Astrocyte (in vitro differentiated cells and primary cell): ENCODE data around the gene ZNF112. TPM values are rescaled to one million over a fixed set of nuclear protein-coding genes. Genes with fewer than 3 reads are reported as not detected.

Source experiments
- DNase-seq: peaks from one replicate; pipeline ENCODE4 v3.0.0-alpha.2; 2010; ENCODE audit warnings: low read depth
- FAIRE-seq: peaks from 2 replicates; lab custom pipeline; 2011; peaks lifted over from hg19 to GRCh38; lab: Jason Lieb, UNC
- H2AFZ ChIP-seq: 2 replicates; pipeline ENCODE4 v1.6.0; 2012; ENCODE audit warnings: low read depth, low read length, inconsistent platforms
- H3K27ac ChIP-seq: 2 replicates; pipeline ENCODE4 v1.5.1; 2011; ENCODE audit warnings: low read depth, low read length, inconsistent platforms
- H3K27me3 ChIP-seq: 2 replicates; pipeline ENCODE4 v1.6.0; 2011; ENCODE audit warnings: low read length, inconsistent platforms; ENCODE audit not compliant: insufficient read depth
- H3K36me3 ChIP-seq: 2 replicates; pipeline ENCODE4 v1.5.1; 2011; ENCODE audit warnings: low read length, inconsistent platforms; ENCODE audit not compliant: insufficient read depth
- H3K4me1 ChIP-seq: 2 replicates; pipeline ENCODE4 v1.5.1; 2011; ENCODE audit warnings: low read length, inconsistent platforms; ENCODE audit not compliant: insufficient read depth
- H3K4me2 ChIP-seq: 2 replicates; pipeline ENCODE4 v1.6.0; 2012; ENCODE audit warnings: low read length, inconsistent platforms
- H3K4me3 ChIP-seq: 2 replicates; pipeline ENCODE4 v1.5.1; 2011; ENCODE audit warnings: low read depth, mild to moderate bottlenecking, low read length, inconsistent platforms; ENCODE audit not compliant: insufficient read depth
- H3K79me2 ChIP-seq: 2 replicates; pipeline ENCODE4 v1.6.0; 2012; ENCODE audit warnings: mild to moderate bottlenecking, low read length, inconsistent platforms; ENCODE audit not compliant: insufficient read depth
- H3K9ac ChIP-seq: 2 replicates; pipeline ENCODE4 v1.6.0; 2012; ENCODE audit warnings: mild to moderate bottlenecking, low read length, inconsistent platforms
- H3K9me3 ChIP-seq: 2 replicates; pipeline ENCODE4 v1.5.1; 2012; ENCODE audit warnings: low read depth, mild to moderate bottlenecking, low read length, inconsistent platforms; ENCODE audit not compliant: insufficient read depth
- H4K20me1 ChIP-seq: 2 replicates; pipeline ENCODE4 v1.6.0; 2012; ENCODE audit warnings: low read length, inconsistent platforms; ENCODE audit not compliant: insufficient read depth
- H3K27ac Mint-ChIP-seq: one replicate; pipeline ENCODE4 v1.8.0; 2021; ENCODE audit warnings: mild to moderate bottlenecking, mixed read lengths; ENCODE audit not compliant: unreplicated experiment
- H3K27me3 Mint-ChIP-seq: one replicate; pipeline ENCODE4 v1.8.0; 2021; ENCODE audit warnings: low read depth, mixed read lengths; ENCODE audit not compliant: unreplicated experiment
- H3K36me3 Mint-ChIP-seq: one replicate; pipeline ENCODE4 v1.8.0; 2021; ENCODE audit warnings: low read depth, mixed read lengths; ENCODE audit not compliant: unreplicated experiment
- H3K4me1 Mint-ChIP-seq: one replicate; pipeline ENCODE4 v1.8.0; 2021; ENCODE audit warnings: low read depth, mixed read lengths; ENCODE audit not compliant: unreplicated experiment
- H3K4me3 Mint-ChIP-seq: one replicate; pipeline ENCODE4 v1.8.0; 2021; ENCODE audit warnings: mild to moderate bottlenecking, moderate library complexity, mixed read lengths; ENCODE audit not compliant: unreplicated experiment
- H3K9me3 Mint-ChIP-seq: one replicate; pipeline ENCODE4 v1.8.0; 2021; ENCODE audit warnings: mild to moderate bottlenecking, mixed read lengths; ENCODE audit not compliant: unreplicated experiment
- CTCF ChIP-seq: IDR thresholded peaks from 2 replicates; pipeline ENCODE4 v1.5.1; 2011; ENCODE audit warnings: low read depth, mild to moderate bottlenecking, inconsistent platforms, low read length, moderate library complexity; ENCODE audit not compliant: insufficient read depth
- EZH2 ChIP-seq: IDR thresholded peaks from 2 replicates; pipeline ENCODE4 v1.6.1; 2012; ENCODE audit warnings: mild to moderate bottlenecking, low read length, inconsistent platforms; ENCODE audit not compliant: insufficient read depth
- total RNA-seq: library from RNA; stranded (reverse); gene quantifications from 2 replicates; pipeline ENCODE4 v1.2.1, GENCODE V29; 2021

ZNF112 gene
- total RNA-seq, 1 donor from 2014 or later = 4.4 TPM

DNA sequence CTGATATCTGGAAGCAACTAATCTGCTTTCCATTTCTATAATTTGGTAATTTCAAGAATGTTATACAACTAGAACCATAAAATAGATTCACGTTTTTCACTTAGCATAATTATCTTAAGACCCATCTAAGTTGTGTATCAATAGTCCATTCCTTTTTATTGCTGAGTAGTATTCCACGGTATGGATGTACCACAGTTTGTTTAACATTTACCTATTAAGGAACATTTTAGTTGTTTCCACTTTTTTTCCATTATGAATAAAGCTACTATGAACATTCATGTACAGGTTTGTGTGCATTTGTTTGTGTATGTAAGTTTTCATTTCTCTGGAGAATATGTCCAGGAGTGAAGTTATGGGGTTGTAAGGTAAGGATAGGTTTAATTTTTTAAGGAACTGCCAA lies 18.3 kb upstream of the ZNF112 start:
- no peaks in the 10 kb centered on the region for H4K20me1 ChIP-seq
- no peak overlapping the region for H3K4me2 ChIP-seq
- DNase-seq (no peak), FAIRE-seq (no peak)
- no peak overlapping the region for H3K27ac ChIP-seq
- H3K27me3 ChIP-seq = no peaks in the 10 kb centered on the region
- Mint-ChIP-seq H3K4me3 (no peak overlapping the region), H3K4me1 (no peaks in the 10 kb centered on the region), H3K36me3 (no peaks in the 10 kb centered on the region), H3K9me3 (peaks cover 4% of the 10 kb centered on the region), H3K27ac (no peak overlapping the region), H3K27me3 (no peaks in the 10 kb centered on the region)
- no peak overlapping the region for H2AFZ ChIP-seq
- no peak overlapping the region for H3K9ac ChIP-seq
- H3K79me2 ChIP-seq = no peaks in the 10 kb centered on the region
- no peak overlapping the region for H3K4me3 ChIP-seq
- H3K9me3 ChIP-seq = no peaks in the 10 kb centered on the region
- TF ChIP-seq EZH2 = no peak
- no peak for TF ChIP-seq CTCF
- no peaks in the 10 kb centered on the region for H3K4me1 ChIP-seq
- no peaks in the 10 kb centered on the region for H3K36me3 ChIP-seq

GRCh38 chr19:44371815-44372480 lies 15.5 kb upstream of the ZNF112 start:
- no peak overlapping the region for H3K4me3 Mint-ChIP-seq
- no peak for DNase-seq

More at GRCh38 chr19:44371815-44372480, 15.5 kb upstream of the ZNF112 start:
- no peaks in the 10 kb centered on the region for H4K20me1 ChIP-seq
- Mint-ChIP-seq H3K27ac (no peak overlapping the region), H3K9me3 (no peaks in the 10 kb centered on the region), H3K36me3 (no peaks in the 10 kb centered on the region), H3K27me3 (no peaks in the 10 kb centered on the region), H3K4me1 (no peaks in the 10 kb centered on the region)
- H3K27me3 ChIP-seq = no peaks in the 10 kb centered on the region
- no peaks in the 10 kb centered on the region for H3K79me2 ChIP-seq
- no peak overlapping the region for H3K9ac ChIP-seq
- no peak overlapping the region for H3K4me3 ChIP-seq
- no peak overlapping the region for H2AFZ ChIP-seq
- H3K27ac ChIP-seq = no peak overlapping the region
- H3K9me3 ChIP-seq = no peaks in the 10 kb centered on the region
- no peaks in the 10 kb centered on the region for H3K4me1 ChIP-seq
- no peaks in the 10 kb centered on the region for H3K36me3 ChIP-seq
- no peak for FAIRE-seq
- H3K4me2 ChIP-seq = no peak overlapping the region
- TF ChIP-seq CTCF = no peak
- no peak for TF ChIP-seq EZH2
